HG03280 (cell line): ENCODE data around the gene DOCK2.
"Not testable (repeated sequence)": the region's sequence is repeated elsewhere in the genome, so short reads cannot be mapped to it uniquely, and the experiment has no call there.

Experiments used
- ATAC-seq: cut with Tn5 transposase; IDR thresholded peaks from one replicate; pipeline ENCODE4 v1.9.1; 2021; ENCODE audit warnings: mild to moderate bottlenecking, moderate library complexity; ENCODE audit not compliant: unreplicated experiment

DOCK2 gene

GRCh38 chr5:170077526-170077925, 440.5 kb downstream of the DOCK2 start:
- no peak for ATAC-seq

GRCh38 chr5:170078458-170078857, 441.4 kb downstream of the DOCK2 start:
- ATAC-seq: no peak

GRCh38 chr5:170078931-170079330, 441.9 kb downstream of the DOCK2 start:
- ATAC-seq: no peak

- ATAC-seq: no peak
Measured at GRCh38 chr5:170080217-170080616, 443.1 kb downstream of the DOCK2 start.

- ATAC-seq: no peak
Measured at GRCh38 chr5:170080786-170081445, 443.8 kb downstream of the DOCK2 start.

- no peak for ATAC-seq
Measured at GRCh38 chr5:170081616-170082015, 444.5 kb downstream of the DOCK2 start.

- no peak for ATAC-seq
Measured at GRCh38 chr5:170082701-170083100, 445.6 kb downstream of the DOCK2 start.

- ATAC-seq: no peak
Measured at GRCh38 chr5:170087168-170087817, 450.2 kb downstream of the DOCK2 start.

- ATAC-seq: no peak
Measured at GRCh38 chr5:170092455-170093101, 455.5 kb downstream of the DOCK2 start.

GRCh38 chr5:170094329-170094728, 457.3 kb downstream of the DOCK2 start:
- not testable (repeated sequence) for ATAC-seq

- ATAC-seq: no peak
Measured at GRCh38 chr5:170095646-170096045, 458.6 kb downstream of the DOCK2 start.

- ATAC-seq: no peak
Measured at GRCh38 chr5:170097934-170098333, 460.9 kb downstream of the DOCK2 start.

GRCh38 chr5:170100066-170100943, 463.2 kb downstream of the DOCK2 start:
- peak; percentile 57 for ATAC-seq

GRCh38 chr5:170103447-170103846, 466.4 kb downstream of the DOCK2 start:
- no peak for ATAC-seq

- ATAC-seq: no peak
Measured at GRCh38 chr5:170104299-170104698, 467.2 kb downstream of the DOCK2 start.

- ATAC-seq: no peak
Measured at GRCh38 chr5:170104710-170105109, 467.6 kb downstream of the DOCK2 start.

- ATAC-seq: no peak
Measured at GRCh38 chr5:170105642-170106611, 468.9 kb downstream of the DOCK2 start, which contains the start of gene FOXI1. TSS of gene FOXI1 (plus strand) at chr5:170105897. CDS start at chr5:170105958, 61 bp downstream.

- no peak for ATAC-seq
Measured at GRCh38 chr5:170107674-170108073, 470.6 kb downstream of the DOCK2 start.

GRCh38 chr5:170108266-170108785, 471.3 kb downstream of the DOCK2 start:
- no peak for ATAC-seq
